Esophagus squamous epithelium (tissue), 5 donors: Measurements from ENCODE around the gene GDPD5. TPM values are rescaled to one million over a fixed set of nuclear protein-coding genes. Genes with fewer than 3 reads are reported as not detected.

ENCODE experiments used
- DNase-seq: peaks from one replicate; lab custom pipeline; 2025; lab: John Stamatoyannopoulos, UW
- H3K27ac ChIP-seq, 4 donors: fragments of 200-600 bp; sonication (generic); one replicate each; pipeline ENCODE4 v1.5.1; 2016 to 2019; ENCODE audit warnings: mild to moderate bottlenecking in 1 of 4
- H3K27me3 ChIP-seq, 4 donors: fragments of 200-600 bp; sonication (generic); 1 replicate in 3 of 4; 2 replicates in 1 of 4; pipeline versions ENCODE4 v1.5.1 to v1.6.0; 2017 to 2021; ENCODE audit warnings: antibody characterized with exemption in 1 of 4
- H3K36me3 ChIP-seq, 3 donors: fragments of 200-600 bp; sonication (generic); one replicate each; pipeline ENCODE4 v1.5.1; 2016 to 2019
- H3K4me1 ChIP-seq, 3 donors: fragments of 200-600 bp; sonication (generic); one replicate each; pipeline ENCODE4 v1.5.1; 2017 to 2019
- H3K4me3 ChIP-seq, 4 donors: fragments of 200-600 bp; sonication (generic); 1 replicate in 3 of 4; 2 replicates in 1 of 4; pipeline ENCODE4 v1.5.1; 2016 to 2019; ENCODE audit warnings: mild to moderate bottlenecking in 2 of 4, moderate library complexity in 1 of 4
- H3K9me3 ChIP-seq, 3 donors: fragments of 200-600 bp; sonication (generic); one replicate each; pipeline ENCODE4 v1.5.1; 2016 to 2019
- CTCF ChIP-seq, 6 experiments: fragments of 450-650 bp in 4 of 6; fragments of 200-600 bp in 2 of 6; sonication (generic) in 2 of 6; IDR thresholded peaks; one replicate each; pipeline ENCODE4 v1.5.1; 2016 to 2019; ENCODE audit warnings: antibody characterized with exemption in 6 of 6, mild to moderate bottlenecking in 4 of 6, moderate library complexity in 4 of 6
- POLR2A ChIP-seq, 4 donors: fragments of 450-650 bp; IDR thresholded peaks; one replicate each; pipeline ENCODE4 v1.6.1; 2017; ENCODE audit warnings: antibody characterized with exemption in 4 of 4, mild to moderate bottlenecking in 4 of 4, moderate library complexity in 3 of 4
- WGBS, 2 donors: methylation state at CpG; one replicate each; pipeline ENCODE4 v1.1.5; 2018; 5-methylcytosine and 5-hydroxymethylcytosine counted together
- intact Hi-C: fragments of 100-400 bp; cut with DNase I; formaldehyde crosslinking; loops from one replicate; pipeline ENCODE4 v1.15.0; 2022
- total RNA-seq, 4 donors: library from RNA; depleted of rRNA; stranded (reverse); fragments of >200 nt; gene quantifications; one replicate each; pipeline ENCODE4 v1.1.0, GENCODE V29; 2016
- donor health status: DM: yes; HTN: yes; CAD: no.

The GDPD5 gene
- total RNA-seq, 4 donors from 2014 or later, result 0.57 to 2.3 (median 1.6) TPM

- Histone ChIP-seq H3K4me1 (peaks cover 3 to 35% (median 18%) of the 10 kb centered on the region in 3 donors), H3K36me3 (peaks cover 0 to 22% (median 0%) of the 10 kb centered on the region in 3 donors), H3K4me3 (no peak overlapping the region), H3K27ac (no peak overlapping the region), H3K27me3 (peaks cover 0 to 40% (median 5%) of the 10 kb centered on the region in 4 donors), H3K9me3 (no peaks in the 10 kb centered on the region)
- intact Hi-C loops, result no loop called here
- 81 to 93% methylated on average over 5 of the region's 5 CpGs for WGBS, 2 donors
- no peak for TF ChIP-seq CTCF (IDR thresholded peaks at IDR 0.05)
- no peak for TF ChIP-seq POLR2A (IDR thresholded peaks at IDR 0.05)
- DNase-seq, result no peak
Observed at GRCh38 chr11:75426720-75427086, 99.0 kb downstream of the GDPD5 start.

- TF ChIP-seq CTCF (IDR thresholded peaks at IDR 0.05) (no peak), POLR2A (IDR thresholded peaks at IDR 0.05) (no peak)
- H3K9me3 ChIP-seq, result no peaks in the 10 kb centered on the region
- H3K4me3 ChIP-seq, result no peak overlapping the region
- intact Hi-C loops, result no loop called here
- H3K27me3 ChIP-seq, result peaks cover 0 to 28% (median 0%) of the 10 kb centered on the region in 4 donors
- 88% methylated on average over 6 of the region's 29 CpGs; no CpG with 5 or more reads in 1 of the 2 donors for WGBS, 2 donors
- H3K27ac ChIP-seq, result no peak overlapping the region
- H3K4me1 ChIP-seq, result peaks cover 3 to 26% (median 12%) of the 10 kb centered on the region in 3 donors
- no peak for DNase-seq
- H3K36me3 ChIP-seq, result peaks cover 0 to 27% (median 0%) of the 10 kb centered on the region in 3 donors
Observed at GRCh38 chr11:75425422-75425821, 100.3 kb downstream of the GDPD5 start.

GRCh38 chr11:75424396-75424795 lies 101.3 kb downstream of the GDPD5 start:
- WGBS, 2 donors, result 100% methylated on average over 1 of the region's 1 CpG
- Histone ChIP-seq H3K27ac (no peak overlapping the region), H3K27me3 (peaks cover 0 to 17% (median 0%) of the 10 kb centered on the region in 4 donors), H3K4me1 (peaks cover 0 to 15% (median 1%) of the 10 kb centered on the region in 3 donors), H3K36me3 (peaks cover 0 to 27% (median 0%) of the 10 kb centered on the region in 3 donors), H3K9me3 (no peaks in the 10 kb centered on the region), H3K4me3 (no peak overlapping the region)
- TF ChIP-seq CTCF (IDR thresholded peaks at IDR 0.05) (no peak), POLR2A (IDR thresholded peaks at IDR 0.05) (no peak)
- DNase-seq, result no peak
- intact Hi-C loops, result no loop called here

DNA sequence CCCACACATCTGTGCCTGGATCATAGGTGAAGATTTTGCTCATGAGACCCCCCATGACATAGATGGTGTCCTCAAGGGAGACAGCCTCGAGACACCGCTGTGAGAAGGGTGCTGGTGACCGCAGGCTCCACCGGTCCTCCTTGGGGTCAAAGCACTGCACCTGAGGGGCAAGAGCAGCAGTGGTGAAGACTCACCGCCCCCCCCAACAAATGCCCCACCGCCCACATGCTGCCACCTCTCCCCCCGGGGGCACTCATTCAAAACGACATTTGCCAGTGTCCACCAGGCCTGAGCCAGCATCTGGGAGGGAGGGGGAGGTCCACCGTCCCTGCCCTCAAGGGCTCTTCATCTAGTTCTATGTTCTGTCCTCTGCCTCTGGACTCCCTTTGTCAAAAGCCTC lies 102.0 kb downstream of the GDPD5 start:
- no peak for DNase-seq
- WGBS, 2 donors, result 72% methylated on average over 3 to 7 of the region's 9 CpGs
- H3K4me1 ChIP-seq, result peaks cover 0 to 13% (median 2%) of the 10 kb centered on the region in 3 donors

More for the DNA sequence above, 102.0 kb downstream of the GDPD5 start:
- H3K9me3 ChIP-seq, result no peaks in the 10 kb centered on the region
- no peak overlapping the region for H3K27ac ChIP-seq
- intact Hi-C loops, result no loop called here
- H3K36me3 ChIP-seq, result peaks cover 0 to 27% (median 0%) of the 10 kb centered on the region in 3 donors
- TF ChIP-seq POLR2A (IDR thresholded peaks at IDR 0.05) (no peak), CTCF (IDR thresholded peaks at IDR 0.05) (no peak)
- H3K4me3 ChIP-seq, result no peak overlapping the region
- H3K27me3 ChIP-seq, result peaks cover 0 to 11% (median 0%) of the 10 kb centered on the region in 4 donors
